KMS-11 (cell line): ENCODE measurements around the gene SLCO3A1.

Experiments
- H2AFZ ChIP-seq: fragments of 200-600 bp; sonication (generic); 2 replicates; pipeline ENCODE4 v1.6.1; 2016; ENCODE audit warnings: antibody characterized with exemption, mixed run types, low read depth
- H3K27ac ChIP-seq: fragments of 200-600 bp; sonication (generic); 2 replicates; pipeline ENCODE4 v1.6.1; 2016; ENCODE audit warnings: mild to moderate bottlenecking, mixed run types
- H3K27me3 ChIP-seq: fragments of 200-600 bp; sonication (generic); 2 replicates; pipeline ENCODE4 v1.6.1; 2017; ENCODE audit warnings: mild to moderate bottlenecking, low read depth, mixed run types, moderate library complexity; ENCODE audit not compliant: insufficient read depth
- H3K36me3 ChIP-seq: fragments of 200-600 bp; sonication (generic); 2 replicates; pipeline ENCODE4 v1.6.1; 2017; ENCODE audit warnings: mild to moderate bottlenecking, mixed run types; ENCODE audit not compliant: insufficient read depth
- H3K4me1 ChIP-seq: fragments of 200-600 bp; sonication (generic); 2 replicates; pipeline ENCODE4 v1.6.1; 2016; ENCODE audit warnings: mild to moderate bottlenecking, low read depth, mixed run types; ENCODE audit not compliant: poor library complexity, severe bottlenecking
- H3K4me2 ChIP-seq: fragments of 200-600 bp; sonication (generic); 2 replicates; pipeline ENCODE4 v1.7.0; 2016; ENCODE audit warnings: mild to moderate bottlenecking, mixed run types
- H3K4me3 ChIP-seq: fragments of 200-600 bp; sonication (generic); IDR thresholded peaks from 2 replicates; pipeline ENCODE4 v1.6.1; 2017; ENCODE audit warnings: low read depth, low read length, mixed read lengths; ENCODE audit not compliant: insufficient read depth
- H3K79me2 ChIP-seq: fragments of 200-600 bp; sonication (generic); 2 replicates; pipeline ENCODE4 v1.6.1; 2016; ENCODE audit warnings: low read depth, mixed run types; ENCODE audit not compliant: insufficient read depth
- H3K9ac ChIP-seq: fragments of 200-600 bp; sonication (generic); 2 replicates; pipeline ENCODE4 v1.6.1; 2016; ENCODE audit warnings: mild to moderate bottlenecking, mixed run types
- H4K20me1 ChIP-seq: fragments of 200-600 bp; sonication (generic); 2 replicates; pipeline ENCODE4 v1.6.1; 2016; ENCODE audit warnings: mild to moderate bottlenecking, mixed run types; ENCODE audit not compliant: insufficient read depth
- TF ChIP-seq, protein P1 (sequence below): fragments of 200-600 bp; sonication (generic); conservative IDR thresholded peaks from 2 replicates; pipeline ENCODE4 v1.6.1; 2017; ENCODE audit warnings: low read depth, mild to moderate bottlenecking, antibody characterized with exemption, low read length, moderate library complexity, mixed read lengths

Gene SLCO3A1

DNA sequence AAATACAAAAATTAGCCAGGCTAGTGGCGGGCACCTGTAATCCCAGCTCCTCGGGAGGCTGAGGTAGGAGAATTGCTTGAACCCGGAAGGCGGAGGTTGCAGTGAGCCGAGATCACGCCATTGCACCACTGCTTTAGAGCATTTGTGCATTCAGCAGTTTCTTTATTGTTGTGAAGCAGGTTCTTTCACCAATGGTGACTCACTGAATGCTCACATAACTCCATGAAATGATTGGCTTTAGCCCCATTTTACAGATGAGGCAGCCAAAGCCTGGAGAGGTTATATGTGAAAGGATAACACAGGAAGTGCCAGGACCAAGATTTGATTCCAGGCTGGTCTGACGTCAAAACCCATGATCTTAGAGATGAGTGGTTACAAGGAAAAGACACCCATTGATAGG, 195.2 kb downstream of the SLCO3A1 start:
- Histone ChIP-seq H4K20me1 (no peaks in the 10 kb centered on the region), H3K79me2 (no peaks in the 10 kb centered on the region), H3K36me3 (no peaks in the 10 kb centered on the region), H3K4me1 (no peaks in the 10 kb centered on the region), H2AFZ (no peak overlapping the region), H3K4me2 (no peak overlapping the region), H3K27me3 (no peaks in the 10 kb centered on the region), H3K9ac (no peak overlapping the region), H3K4me3 (no peak overlapping the region), H3K27ac (no peak overlapping the region)
- TF ChIP-seq, protein P1, sequence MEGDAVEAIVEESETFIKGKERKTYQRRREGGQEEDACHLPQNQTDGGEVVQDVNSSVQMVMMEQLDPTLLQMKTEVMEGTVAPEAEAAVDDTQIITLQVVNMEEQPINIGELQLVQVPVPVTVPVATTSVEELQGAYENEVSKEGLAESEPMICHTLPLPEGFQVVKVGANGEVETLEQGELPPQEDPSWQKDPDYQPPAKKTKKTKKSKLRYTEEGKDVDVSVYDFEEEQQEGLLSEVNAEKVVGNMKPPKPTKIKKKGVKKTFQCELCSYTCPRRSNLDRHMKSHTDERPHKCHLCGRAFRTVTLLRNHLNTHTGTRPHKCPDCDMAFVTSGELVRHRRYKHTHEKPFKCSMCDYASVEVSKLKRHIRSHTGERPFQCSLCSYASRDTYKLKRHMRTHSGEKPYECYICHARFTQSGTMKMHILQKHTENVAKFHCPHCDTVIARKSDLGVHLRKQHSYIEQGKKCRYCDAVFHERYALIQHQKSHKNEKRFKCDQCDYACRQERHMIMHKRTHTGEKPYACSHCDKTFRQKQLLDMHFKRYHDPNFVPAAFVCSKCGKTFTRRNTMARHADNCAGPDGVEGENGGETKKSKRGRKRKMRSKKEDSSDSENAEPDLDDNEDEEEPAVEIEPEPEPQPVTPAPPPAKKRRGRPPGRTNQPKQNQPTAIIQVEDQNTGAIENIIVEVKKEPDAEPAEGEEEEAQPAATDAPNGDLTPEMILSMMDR, result no peak

DNA sequence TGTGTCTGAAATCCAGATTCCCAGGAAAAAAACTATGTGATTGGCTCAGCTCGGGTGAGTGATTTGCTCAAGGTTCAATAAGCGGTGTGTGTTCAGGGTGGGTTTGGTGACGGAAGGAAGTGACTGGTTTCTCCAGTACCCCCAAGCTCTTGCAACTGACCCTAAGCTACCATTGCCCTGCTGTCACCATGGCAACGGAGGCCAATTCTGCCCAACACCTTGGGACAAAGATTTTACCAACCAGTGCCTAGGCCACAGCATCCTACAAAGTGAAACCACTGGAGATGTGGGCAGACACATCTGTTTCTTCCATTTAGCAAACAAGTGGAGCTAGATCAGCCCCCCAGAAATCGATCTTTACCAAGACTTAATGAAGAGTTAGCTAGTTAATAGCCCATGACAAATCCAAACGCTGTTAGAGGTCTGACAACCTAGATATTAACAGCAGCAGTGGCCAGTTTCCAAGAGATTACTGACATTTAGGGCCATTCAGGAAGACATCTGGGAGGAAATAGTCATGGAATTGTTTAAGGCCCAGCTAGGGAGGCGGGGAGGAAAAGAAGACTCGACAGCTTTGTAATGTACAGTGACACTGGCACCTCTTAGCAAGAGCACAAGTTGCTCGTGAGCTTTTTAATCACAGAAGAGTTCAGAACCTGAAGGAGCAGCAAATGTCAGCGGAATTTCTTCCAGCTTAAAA, 195.9 kb downstream of the SLCO3A1 start:
- Histone ChIP-seq H3K9ac (no peak overlapping the region), H2AFZ (no peak overlapping the region), H3K36me3 (no peaks in the 10 kb centered on the region), H4K20me1 (no peaks in the 10 kb centered on the region), H3K79me2 (no peaks in the 10 kb centered on the region), H3K4me1 (no peaks in the 10 kb centered on the region), H3K4me2 (no peak overlapping the region), H3K27me3 (no peaks in the 10 kb centered on the region), H3K4me3 (no peak overlapping the region), H3K27ac (no peak overlapping the region)
- TF ChIP-seq, protein P1, result no peak

DNA sequence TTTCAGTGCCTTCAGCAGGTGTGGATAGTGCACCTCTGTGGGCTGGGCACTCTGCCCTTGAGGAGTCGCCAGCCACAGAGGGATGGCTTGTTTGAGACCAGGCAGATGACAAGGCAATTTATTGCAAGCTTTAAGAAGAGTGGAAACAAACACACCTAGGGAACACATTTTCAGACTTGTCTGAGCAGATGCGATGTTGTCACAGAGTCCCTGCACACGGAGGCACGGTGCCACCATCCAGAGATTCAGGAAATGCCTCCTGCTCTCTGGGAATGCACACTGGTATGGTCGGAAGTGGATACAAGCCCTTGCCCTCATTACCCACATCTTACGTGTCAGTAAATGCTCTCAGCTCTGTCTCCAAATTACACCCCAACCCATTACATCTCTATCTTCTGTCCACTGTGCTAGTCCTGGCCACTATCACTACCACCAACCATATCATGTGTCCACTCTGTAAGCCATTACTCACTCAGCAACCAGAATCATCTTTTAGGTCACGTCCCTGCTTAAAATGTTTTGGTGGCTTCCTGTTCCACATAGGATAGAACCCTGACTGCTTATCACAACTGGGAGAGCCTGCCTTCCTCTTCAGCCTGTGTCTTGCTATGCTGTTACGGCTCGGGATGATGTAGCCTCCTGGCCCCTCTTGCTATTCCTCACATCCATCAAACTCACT, 196.9 kb downstream of the SLCO3A1 start:
- no peaks in the 10 kb centered on the region for H4K20me1 ChIP-seq
- no peak overlapping the region for H3K4me2 ChIP-seq
- H3K4me1 ChIP-seq, result no peaks in the 10 kb centered on the region
- H3K27ac ChIP-seq, result no peak overlapping the region
- no peak overlapping the region for H2AFZ ChIP-seq
- no peaks in the 10 kb centered on the region for H3K79me2 ChIP-seq
- H3K27me3 ChIP-seq, result no peaks in the 10 kb centered on the region
- no peak overlapping the region for H3K9ac ChIP-seq
- H3K36me3 ChIP-seq, result no peaks in the 10 kb centered on the region
- no peak overlapping the region for H3K4me3 ChIP-seq
- TF ChIP-seq, protein P1, result no peak

DNA sequence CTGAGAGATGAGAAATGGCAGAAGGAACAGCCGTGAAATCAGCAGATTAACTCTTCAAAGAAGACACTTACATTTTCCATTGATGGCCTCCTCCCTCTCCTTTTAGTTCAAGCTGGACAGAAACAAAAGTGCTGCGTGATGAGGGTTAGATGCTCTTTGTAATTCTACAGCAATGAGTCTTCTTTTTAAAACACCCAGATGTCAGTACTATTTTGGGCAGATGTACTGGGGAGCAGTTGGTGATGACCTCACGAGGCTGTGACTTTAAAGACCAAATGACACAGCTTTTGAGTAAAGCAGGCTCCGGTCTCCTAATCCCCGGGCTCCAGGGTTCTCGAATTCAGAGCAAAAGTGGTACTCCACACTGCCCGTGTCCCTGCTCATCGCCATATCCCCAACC, 198.2 kb downstream of the SLCO3A1 start:
- no peak overlapping the region for H3K27ac ChIP-seq
- H2AFZ ChIP-seq, result no peak overlapping the region
- no peak overlapping the region for H3K4me2 ChIP-seq
- H3K4me3 ChIP-seq, result no peak overlapping the region
- no peaks in the 10 kb centered on the region for H3K27me3 ChIP-seq
- H3K4me1 ChIP-seq, result no peaks in the 10 kb centered on the region
- TF ChIP-seq, protein P1, result no peak
- H4K20me1 ChIP-seq, result no peaks in the 10 kb centered on the region
- no peaks in the 10 kb centered on the region for H3K36me3 ChIP-seq
- no peaks in the 10 kb centered on the region for H3K79me2 ChIP-seq
- H3K9ac ChIP-seq, result no peak overlapping the region
